ENCODE data around the gene APBA1.

APBA1 gene

GRCh38 chr9:69574057-69574456 is 98.1 kb downstream of the APBA1 start:
- no peak for DNase-seq

- DNase-seq: no peak
These were observed 98.5 kb downstream of the APBA1 start for GRCh38 chr9:69573651-69574050.

- no peak for DNase-seq
These were observed 99.6 kb downstream of the APBA1 start for GRCh38 chr9:69572611-69573010.

- DNase-seq: no peak
These were observed 101.1 kb downstream of the APBA1 start for GRCh38 chr9:69571032-69571431.

GRCh38 chr9:69569738-69570451 is 102.3 kb downstream of the APBA1 start:
- DNase-seq: no peak

- no peak for DNase-seq
These were observed 107.6 kb downstream of the APBA1 start for GRCh38 chr9:69564557-69564956.

GRCh38 chr9:69559126-69559525 is 113.0 kb downstream of the APBA1 start:
- no peak for DNase-seq

- no peak for DNase-seq
These were observed 115.5 kb downstream of the APBA1 start for GRCh38 chr9:69556707-69557106.

GRCh38 chr9:69555802-69556201 is 116.4 kb downstream of the APBA1 start:
- DNase-seq: no peak

- DNase-seq: no peak
These were observed 117.2 kb downstream of the APBA1 start for GRCh38 chr9:69554945-69555344.

- no peak for DNase-seq
These were observed 122.6 kb downstream of the APBA1 start for GRCh38 chr9:69549310-69550202.

- DNase-seq: no peak
These were observed 123.5 kb downstream of the APBA1 start for GRCh38 chr9:69548681-69549080.

- no peak for DNase-seq
These were observed 125.9 kb downstream of the APBA1 start for GRCh38 chr9:69546265-69546664.

- no peak for DNase-seq
These were observed 129.0 kb downstream of the APBA1 start for GRCh38 chr9:69542942-69543704.

- no peak for DNase-seq
These were observed 130.1 kb downstream of the APBA1 start for GRCh38 chr9:69542058-69542457.

GRCh38 chr9:69535911-69536310 is 136.3 kb downstream of the APBA1 start:
- DNase-seq: no peak

GRCh38 chr9:69535286-69535832 is 136.8 kb downstream of the APBA1 start:
- DNase-seq: no peak

GRCh38 chr9:69532396-69532795 is 139.8 kb downstream of the APBA1 start:
- DNase-seq: no peak

GRCh38 chr9:69527454-69527853 is 144.7 kb downstream of the APBA1 start:
- no peak for DNase-seq

- DNase-seq: no peak
These were observed 145.5 kb downstream of the APBA1 start for GRCh38 chr9:69526699-69527098.

GRCh38 chr9:69519470-69520240 is 152.5 kb downstream of the APBA1 start:
- no peak for DNase-seq

Data from activated T-cell treated with anti-CD3 and anti-CD28 coated beads for 4 hours (primary cell).